Mesendoderm (in vitro differentiated cells): ENCODE data around the gene IDE.

ENCODE experiments used
- DNase-seq: peaks from one replicate; pipeline ENCODE4 v3.0.0; 2013
- H2AK5ac ChIP-seq: 2 replicates; pipeline ENCODE4 v1.6.1; 2013; ENCODE audit warnings: low read length, inconsistent platforms
- H2BK120ac ChIP-seq: 2 replicates; pipeline ENCODE4 v1.6.1; 2013; ENCODE audit warnings: low read depth, mild to moderate bottlenecking, low read length, moderate library complexity, mixed read lengths
- H2BK15ac ChIP-seq: replicated peaks from 2 replicates; pipeline ENCODE4 v1.6.1; 2013; ENCODE audit warnings: low read depth, mild to moderate bottlenecking, moderate library complexity
- H2BK5ac ChIP-seq: 2 replicates; pipeline ENCODE4 v1.6.1; 2013; ENCODE audit warnings: low read length, inconsistent platforms
- H3K18ac ChIP-seq: 2 replicates; pipeline ENCODE4 v1.6.1; 2013; ENCODE audit warnings: mild to moderate bottlenecking, low read length, mixed read lengths
- H3K23ac ChIP-seq: one replicate; pipeline ENCODE4 v1.6.1; 2013; ENCODE audit warnings: low read length
- H3K27ac ChIP-seq: 2 replicates; pipeline ENCODE4 v1.5.1; 2013; ENCODE audit warnings: low read depth, mild to moderate bottlenecking, inconsistent platforms, low read length, moderate library complexity
- H3K27me3 ChIP-seq: 2 replicates; pipeline ENCODE4 v1.6.1; 2013; ENCODE audit warnings: low read length, control low read depth, mild to moderate bottlenecking, inconsistent platforms; ENCODE audit not compliant: insufficient read depth, poor library complexity
- H3K36me3 ChIP-seq: 2 replicates; pipeline ENCODE4 v1.6.1; 2013; ENCODE audit warnings: low read length, inconsistent platforms; ENCODE audit not compliant: control insufficient read depth, insufficient read depth
- H3K4ac ChIP-seq: one replicate; pipeline ENCODE4 v1.6.1; 2013; ENCODE audit warnings: low read depth, mild to moderate bottlenecking, low read length, moderate library complexity
- H3K4me1 ChIP-seq: 2 replicates; pipeline ENCODE4 v1.6.1; 2013; ENCODE audit warnings: low read depth, low read length, inconsistent platforms; ENCODE audit not compliant: control insufficient read depth
- H3K4me2 ChIP-seq: 2 replicates; pipeline ENCODE4 v1.6.1; 2013; ENCODE audit warnings: low read length
- H3K4me3 ChIP-seq: 2 replicates; pipeline ENCODE4 v1.5.1; 2013; ENCODE audit warnings: mild to moderate bottlenecking, low read length
- H3K56ac ChIP-seq: one replicate; pipeline ENCODE4 v1.6.1; 2013; ENCODE audit warnings: low read length
- H3K79me1 ChIP-seq: 2 replicates; pipeline ENCODE4 v1.6.1; 2013; ENCODE audit warnings: low read length, inconsistent platforms
- H3K79me2 ChIP-seq: 2 replicates; pipeline ENCODE4 v1.6.1; 2013; ENCODE audit warnings: mild to moderate bottlenecking, low read length; ENCODE audit not compliant: control insufficient read depth, insufficient read depth
- H3K9ac ChIP-seq: 2 replicates; pipeline ENCODE4 v1.6.1; 2013; ENCODE audit warnings: low read length, inconsistent platforms
- H4K5ac ChIP-seq: one replicate; pipeline ENCODE4 v1.6.1; 2013; ENCODE audit warnings: low read length
- H4K8ac ChIP-seq: one replicate; pipeline ENCODE4 v1.6.1; 2013; ENCODE audit warnings: low read depth, mild to moderate bottlenecking, control low read depth, low read length, moderate library complexity
- WGBS: extraction: QIAGEN DNeasy Blood & Tissue Kit; methylation state at CpG from one replicate; pipeline ENCODE4 v1.1.7; 2013; ENCODE audit warnings: low lambda C conversion rate, missing lambda C conversion rate; ENCODE audit not compliant: insufficient coverage; ENCODE audit errors: extremely low coverage; 5-methylcytosine and 5-hydroxymethylcytosine counted together

IDE gene

GRCh38 chr10:92452313-92452712 is 121.6 kb downstream of the IDE start:
- Histone ChIP-seq H4K5ac (no peak overlapping the region), H3K27me3 (no peaks in the 10 kb centered on the region), H3K9ac (no peak overlapping the region), H3K27ac (no peak overlapping the region), H2BK120ac (no peak overlapping the region), H3K79me2 (no peaks in the 10 kb centered on the region), H3K4me1 (no peaks in the 10 kb centered on the region), H2AK5ac (no peak overlapping the region), H3K4ac (no peak overlapping the region), H3K56ac (no peak overlapping the region), H3K4me3 (no peak overlapping the region), H3K23ac (no peak overlapping the region), H3K36me3 (no peaks in the 10 kb centered on the region), H3K18ac (no peak overlapping the region), H2BK15ac (no peak overlapping the region), H3K4me2 (no peak overlapping the region), H3K79me1 (no peaks in the 10 kb centered on the region), H4K8ac (no peak overlapping the region), H2BK5ac (no peak overlapping the region)
- no CpG with 5 or more reads among the region's 2 CpGs for WGBS
- no peak for DNase-seq

GRCh38 chr10:92451431-92451830 is 122.5 kb downstream of the IDE start:
- no peaks in the 10 kb centered on the region for H3K36me3 ChIP-seq
- no peak overlapping the region for H2BK120ac ChIP-seq
- H3K27me3 ChIP-seq: no peaks in the 10 kb centered on the region
- H3K56ac ChIP-seq: no peak overlapping the region
- no peak overlapping the region for H4K8ac ChIP-seq
- H3K9ac ChIP-seq: no peak overlapping the region
- no peaks in the 10 kb centered on the region for H3K4me1 ChIP-seq
- H3K27ac ChIP-seq: no peak overlapping the region
- H3K79me1 ChIP-seq: no peaks in the 10 kb centered on the region
- no peak overlapping the region for H4K5ac ChIP-seq
- no peak overlapping the region for H2AK5ac ChIP-seq
- H2BK5ac ChIP-seq: no peak overlapping the region
- no peak for DNase-seq
- H3K4me2 ChIP-seq: no peak overlapping the region
- WGBS: no CpG with 5 or more reads among the region's 7 CpGs
- no peak overlapping the region for H3K18ac ChIP-seq
- H3K4me3 ChIP-seq: no peak overlapping the region
- no peak overlapping the region for H2BK15ac ChIP-seq
- no peak overlapping the region for H3K4ac ChIP-seq
- H3K23ac ChIP-seq: no peak overlapping the region
- no peaks in the 10 kb centered on the region for H3K79me2 ChIP-seq

- Histone ChIP-seq H3K4ac (no peak overlapping the region), H4K8ac (no peak overlapping the region), H2BK5ac (no peak overlapping the region), H3K79me2 (no peaks in the 10 kb centered on the region), H2BK15ac (no peak overlapping the region), H3K27me3 (no peaks in the 10 kb centered on the region), H3K4me3 (no peak overlapping the region), H2BK120ac (no peak overlapping the region), H3K18ac (no peak overlapping the region), H3K4me1 (no peaks in the 10 kb centered on the region), H3K4me2 (no peak overlapping the region), H3K79me1 (no peaks in the 10 kb centered on the region), H3K9ac (no peak overlapping the region), H4K5ac (no peak overlapping the region), H2AK5ac (no peak overlapping the region), H3K56ac (no peak overlapping the region), H3K27ac (no peak overlapping the region), H3K36me3 (no peaks in the 10 kb centered on the region), H3K23ac (no peak overlapping the region)
- no peak for DNase-seq
- WGBS: no CpG with 5 or more reads among the region's 2 CpGs
These were observed 123.0 kb downstream of the IDE start for GRCh38 chr10:92450896-92451295.

- Histone ChIP-seq H3K79me2 (no peaks in the 10 kb centered on the region), H3K4ac (no peak overlapping the region), H4K5ac (no peak overlapping the region), H3K9ac (no peak overlapping the region), H3K23ac (no peak overlapping the region), H3K27ac (no peak overlapping the region), H3K4me1 (no peaks in the 10 kb centered on the region), H2BK120ac (no peak overlapping the region), H3K18ac (no peak overlapping the region), H4K8ac (no peak overlapping the region), H3K79me1 (no peaks in the 10 kb centered on the region), H3K56ac (no peak overlapping the region), H3K27me3 (no peaks in the 10 kb centered on the region), H2BK5ac (no peak overlapping the region), H3K36me3 (no peaks in the 10 kb centered on the region), H3K4me3 (no peak overlapping the region), H2AK5ac (no peak overlapping the region), H2BK15ac (no peak overlapping the region), H3K4me2 (no peak overlapping the region)
- DNase-seq: no peak
- WGBS: 100% methylated on average over 3 of the region's 5 CpGs
These were observed 133.3 kb downstream of the IDE start for GRCh38 chr10:92440578-92440977.

GRCh38 chr10:92438220-92438619 is 135.7 kb downstream of the IDE start:
- Histone ChIP-seq H3K4me3 (no peak overlapping the region), H3K23ac (no peak overlapping the region), H3K9ac (no peak overlapping the region), H3K4me2 (no peak overlapping the region), H3K18ac (no peak overlapping the region), H3K4me1 (no peaks in the 10 kb centered on the region), H4K8ac (no peak overlapping the region), H3K56ac (no peak overlapping the region), H3K36me3 (no peaks in the 10 kb centered on the region), H3K27me3 (no peaks in the 10 kb centered on the region), H2BK15ac (no peak overlapping the region), H2BK120ac (no peak overlapping the region), H3K79me1 (no peaks in the 10 kb centered on the region), H2AK5ac (no peak overlapping the region), H4K5ac (no peak overlapping the region), H3K4ac (no peak overlapping the region), H2BK5ac (no peak overlapping the region), H3K27ac (no peak overlapping the region), H3K79me2 (no peaks in the 10 kb centered on the region)
- no CpG with 5 or more reads among the region's 6 CpGs for WGBS
- DNase-seq: no peak

- H3K27me3 ChIP-seq: no peaks in the 10 kb centered on the region
- H3K36me3 ChIP-seq: no peaks in the 10 kb centered on the region
- no peaks in the 10 kb centered on the region for H3K4me1 ChIP-seq
- no peak overlapping the region for H3K4me2 ChIP-seq
- H2AK5ac ChIP-seq: no peak overlapping the region
- H3K18ac ChIP-seq: no peak overlapping the region
- H4K5ac ChIP-seq: no peak overlapping the region
- no peak overlapping the region for H3K4me3 ChIP-seq
- no peak overlapping the region for H3K27ac ChIP-seq
- no peak overlapping the region for H3K56ac ChIP-seq
- DNase-seq: no peak
- no peak overlapping the region for H2BK5ac ChIP-seq
- H4K8ac ChIP-seq: no peak overlapping the region
- H3K79me2 ChIP-seq: no peaks in the 10 kb centered on the region
- H3K23ac ChIP-seq: no peak overlapping the region
- WGBS: no CpG with 5 or more reads among the region's 5 CpGs
- H2BK15ac ChIP-seq: no peak overlapping the region
- no peak overlapping the region for H2BK120ac ChIP-seq
- no peak overlapping the region for H3K9ac ChIP-seq
- H3K79me1 ChIP-seq: no peaks in the 10 kb centered on the region
- no peak overlapping the region for H3K4ac ChIP-seq
These were observed 137.3 kb downstream of the IDE start for GRCh38 chr10:92436611-92437010.
